ENCODE results near the gene UBE2H. TPM values are rescaled to one million over a fixed set of nuclear protein-coding genes. Genes with fewer than 3 reads are reported as not detected.
"Not testable (repeated sequence)": the region's sequence is repeated elsewhere in the genome, so short reads cannot be mapped to it uniquely, and the experiment has no call there.

The UBE2H gene
- total RNA-seq, result 10 to 100 TPM; 24.9 to 45.2 TPM

GRCh38 chr7:129952653-129953560 lies at the start of gene UBE2H:
Gene UBE2H (minus strand): TSS chr7:129952960. CDS start chr7:129952555, 405 bp downstream.
- H3K27me3 Mint-ChIP-seq, result no peaks in the 10 kb centered on the region

DNA sequence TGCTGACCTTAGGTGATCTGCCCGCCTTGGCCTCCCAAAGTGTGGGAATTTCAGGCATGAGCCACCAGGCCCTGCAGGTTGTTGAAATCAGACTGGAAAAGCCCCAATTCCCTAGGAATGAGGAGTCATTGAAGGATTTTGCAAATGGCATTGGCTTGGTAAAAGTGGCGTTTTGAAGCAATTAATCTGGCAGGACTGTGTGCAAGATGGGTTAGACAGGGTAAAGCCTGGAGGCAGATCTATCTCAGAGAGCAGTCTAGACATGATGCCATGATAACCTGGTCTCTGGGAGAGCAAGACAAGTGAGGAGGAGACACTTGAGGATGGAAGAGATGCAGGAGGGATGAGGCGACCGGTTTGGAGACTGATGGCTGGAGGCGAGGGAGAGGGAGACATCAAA lies 45.7 kb upstream of the UBE2H start:
- no peak overlapping the region for H3K27ac Mint-ChIP-seq
- H3K36me3 Mint-ChIP-seq, result no peaks in the 10 kb centered on the region
- H3K27me3 Mint-ChIP-seq, result peaks cover 0 to 2% of the 10 kb centered on the region in 2 donors
- DNase-seq (ENCODE audit: low spot score) (no peak), ATAC-seq (no peak)
- no peaks in the 10 kb centered on the region for H3K9me3 Mint-ChIP-seq
- no peak overlapping the region for H3K4me3 Mint-ChIP-seq
- no peaks in the 10 kb centered on the region for H3K4me1 Mint-ChIP-seq (ENCODE audit: low read depth in 2 of 2)

More at GRCh38 chr7:129952653-129953560, at the start of gene UBE2H:
- no peak within 1 kb of the TSS for H3K4me3 Mint-ChIP-seq
- H3K27ac Mint-ChIP-seq, result no peak within 1 kb of the TSS
- peaks cover 10% of the 10 kb centered on the region for H3K36me3 Mint-ChIP-seq
- DNase-seq (ENCODE audit: low spot score), result peak; percentile 92
- peaks cover 8 to 11% of the 10 kb centered on the region in 2 donors for H3K4me1 Mint-ChIP-seq (ENCODE audit: low read depth in 2 of 2)
- ATAC-seq, result peak; percentile 91 to 94
- H3K9me3 Mint-ChIP-seq, result no peaks in the 10 kb centered on the region

DNA sequence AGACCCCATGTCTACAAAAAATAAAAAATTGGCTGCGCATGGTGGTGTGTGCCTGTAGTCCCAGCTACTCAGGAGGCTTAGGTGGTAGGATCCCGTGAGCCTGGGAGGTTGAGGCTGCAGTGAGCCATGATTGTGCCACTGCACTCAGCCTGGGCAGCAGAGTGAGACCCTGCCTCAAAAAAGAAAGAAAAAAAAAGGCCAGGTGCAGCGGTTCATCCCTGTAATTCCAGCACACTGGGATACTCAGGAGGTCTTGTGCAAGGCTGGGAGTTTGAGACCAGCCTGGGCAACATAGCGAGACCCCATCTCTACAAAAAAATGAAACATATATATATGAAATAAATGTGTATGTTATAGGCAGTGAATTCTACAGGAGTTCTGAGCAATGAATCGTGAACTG lies 44.5 kb upstream of the UBE2H start:
- no peak overlapping the region for H3K4me3 Mint-ChIP-seq
- H3K36me3 Mint-ChIP-seq, result no peaks in the 10 kb centered on the region
- H3K9me3 Mint-ChIP-seq, result no peaks in the 10 kb centered on the region
- no peak overlapping the region for H3K27ac Mint-ChIP-seq
- no peaks in the 10 kb centered on the region for H3K4me1 Mint-ChIP-seq (ENCODE audit: low read depth in 2 of 2)
- H3K27me3 Mint-ChIP-seq, result peaks cover 0 to 2% of the 10 kb centered on the region in 2 donors
- ATAC-seq (no peak), DNase-seq (ENCODE audit: low spot score) (no peak)

DNA sequence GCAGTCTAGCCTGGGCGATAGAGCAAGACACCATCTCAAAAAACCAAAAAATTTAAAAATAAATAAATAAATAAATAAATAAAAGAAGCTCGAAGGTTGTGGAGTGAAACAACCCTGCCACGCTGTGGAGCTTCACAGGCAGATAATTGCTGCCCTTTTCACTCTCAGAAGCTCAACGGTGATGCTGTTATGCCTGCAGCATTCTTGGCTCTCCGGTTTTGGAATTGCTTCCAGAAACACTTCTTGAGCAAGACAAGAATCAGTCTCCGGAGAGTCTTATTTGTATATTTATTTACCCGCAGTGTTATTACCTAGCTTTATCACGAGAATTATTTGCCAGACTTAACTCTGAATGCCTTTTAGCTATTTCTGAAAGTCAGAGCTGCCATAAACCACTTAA lies 40.5 kb upstream of the UBE2H start:
- Mint-ChIP-seq H3K4me1 (ENCODE audit: low read depth in 2 of 2) (no peaks in the 10 kb centered on the region), H3K27ac (no peak overlapping the region), H3K36me3 (no peaks in the 10 kb centered on the region), H3K27me3 (no peaks in the 10 kb centered on the region), H3K9me3 (no peaks in the 10 kb centered on the region), H3K4me3 (no peak overlapping the region)
- no peak for DNase-seq (ENCODE audit: low spot score)
- ATAC-seq, result no peak

- Mint-ChIP-seq H3K4me1 (ENCODE audit: low read depth in 2 of 2) (no peaks in the 10 kb centered on the region), H3K27ac (no peak overlapping the region), H3K9me3 (no peaks in the 10 kb centered on the region), H3K4me3 (no peak overlapping the region), H3K27me3 (no peaks in the 10 kb centered on the region), H3K36me3 (no peaks in the 10 kb centered on the region)
- ATAC-seq (no peak), DNase-seq (ENCODE audit: low spot score) (no peak)
Measured at GRCh38 chr7:129990403-129991192, 37.8 kb upstream of the UBE2H start.

DNA sequence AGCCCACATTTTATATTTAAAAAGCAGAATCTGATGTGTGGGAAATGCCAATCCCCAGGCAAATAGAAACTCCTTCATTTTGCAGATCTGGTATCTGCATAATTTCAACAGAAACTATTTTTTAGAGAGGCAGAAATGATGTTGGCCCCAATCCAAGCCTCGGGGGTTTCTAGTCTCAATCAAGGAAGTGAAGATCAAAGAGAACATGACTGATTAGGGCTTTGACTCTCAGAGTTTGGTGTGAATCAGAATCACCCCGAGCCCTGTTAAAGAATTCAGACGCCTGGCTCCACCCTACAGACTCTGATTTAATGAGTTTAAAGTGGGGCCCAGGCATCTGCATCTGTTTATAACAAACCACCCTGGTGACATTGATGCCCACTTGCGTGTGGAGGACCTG lies 36.7 kb upstream of the UBE2H start:
- Mint-ChIP-seq H3K4me3 (no peak overlapping the region), H3K27ac (no peak overlapping the region), H3K4me1 (ENCODE audit: low read depth in 2 of 2) (no peaks in the 10 kb centered on the region), H3K27me3 (no peaks in the 10 kb centered on the region), H3K9me3 (no peaks in the 10 kb centered on the region), H3K36me3 (no peaks in the 10 kb centered on the region)
- no peak for ATAC-seq
- no peak for DNase-seq (ENCODE audit: low spot score)

GRCh38 chr7:129986600-129986999 lies 33.8 kb upstream of the UBE2H start:
- H3K9me3 Mint-ChIP-seq, result no peaks in the 10 kb centered on the region
- peaks cover 10 to 15% of the 10 kb centered on the region in 2 donors for H3K27me3 Mint-ChIP-seq
- no peak overlapping the region for H3K27ac Mint-ChIP-seq
- ATAC-seq (no peak), DNase-seq (ENCODE audit: low spot score) (no peak)
- H3K4me1 Mint-ChIP-seq (ENCODE audit: low read depth in 2 of 2), result no peaks in the 10 kb centered on the region
- no peak overlapping the region for H3K4me3 Mint-ChIP-seq
- no peaks in the 10 kb centered on the region for H3K36me3 Mint-ChIP-seq

GRCh38 chr7:129980667-129981066 lies 27.9 kb upstream of the UBE2H start:
- Mint-ChIP-seq H3K36me3 (no peaks in the 10 kb centered on the region), H3K27ac (no peak overlapping the region), H3K27me3 (peaks cover 10 to 15% of the 10 kb centered on the region in 2 donors), H3K9me3 (no peaks in the 10 kb centered on the region), H3K4me3 (no peak overlapping the region), H3K4me1 (ENCODE audit: low read depth in 2 of 2) (no peaks in the 10 kb centered on the region)
- DNase-seq (ENCODE audit: low spot score) (no peak), ATAC-seq (no peak)

GRCh38 chr7:129975309-129975708 lies 22.5 kb upstream of the UBE2H start:
- no peak overlapping the region for H3K4me3 Mint-ChIP-seq
- no peaks in the 10 kb centered on the region for H3K4me1 Mint-ChIP-seq (ENCODE audit: low read depth in 2 of 2)
- H3K27me3 Mint-ChIP-seq, result no peaks in the 10 kb centered on the region
- H3K9me3 Mint-ChIP-seq, result no peaks in the 10 kb centered on the region
- no peak for ATAC-seq
- no peaks in the 10 kb centered on the region for H3K36me3 Mint-ChIP-seq
- H3K27ac Mint-ChIP-seq, result no peak overlapping the region
- no peak for DNase-seq (ENCODE audit: low spot score)

DNA sequence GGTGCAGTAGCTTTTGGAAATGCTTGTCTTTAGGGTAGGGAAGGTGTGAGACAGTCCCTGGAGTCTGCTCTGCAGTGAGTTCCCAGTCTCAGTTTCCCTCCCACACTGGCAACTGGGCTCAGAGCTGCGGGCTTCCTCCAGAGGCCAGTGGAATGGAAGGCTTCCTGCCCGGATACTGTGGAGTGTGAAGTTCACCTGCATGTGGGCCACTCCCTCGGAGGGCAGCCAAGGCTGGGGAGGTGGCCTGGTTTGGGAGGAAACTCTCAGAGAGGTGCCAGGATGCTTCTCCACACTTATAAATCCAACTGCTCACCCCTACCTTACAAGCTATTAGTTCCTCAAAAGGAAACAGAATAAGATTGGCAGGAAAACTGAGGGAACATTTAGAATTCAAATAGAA lies 18.1 kb upstream of the UBE2H start:
- Mint-ChIP-seq H3K4me1 (ENCODE audit: low read depth in 2 of 2) (no peaks in the 10 kb centered on the region), H3K27me3 (no peaks in the 10 kb centered on the region), H3K4me3 (no peak overlapping the region), H3K9me3 (no peaks in the 10 kb centered on the region), H3K36me3 (no peaks in the 10 kb centered on the region), H3K27ac (no peak overlapping the region)
- DNase-seq (ENCODE audit: low spot score), result no peak
- no peak for ATAC-seq

- H3K27me3 Mint-ChIP-seq, result no peaks in the 10 kb centered on the region
- ATAC-seq (no peak), DNase-seq (ENCODE audit: low spot score) (no peak)
- no peak overlapping the region for H3K4me3 Mint-ChIP-seq
- H3K4me1 Mint-ChIP-seq (ENCODE audit: low read depth in 2 of 2), result no peaks in the 10 kb centered on the region
- no peaks in the 10 kb centered on the region for H3K9me3 Mint-ChIP-seq
- no peak overlapping the region for H3K27ac Mint-ChIP-seq
- no peaks in the 10 kb centered on the region for H3K36me3 Mint-ChIP-seq
Measured at GRCh38 chr7:129969881-129970446, 17.2 kb upstream of the UBE2H start.

DNA sequence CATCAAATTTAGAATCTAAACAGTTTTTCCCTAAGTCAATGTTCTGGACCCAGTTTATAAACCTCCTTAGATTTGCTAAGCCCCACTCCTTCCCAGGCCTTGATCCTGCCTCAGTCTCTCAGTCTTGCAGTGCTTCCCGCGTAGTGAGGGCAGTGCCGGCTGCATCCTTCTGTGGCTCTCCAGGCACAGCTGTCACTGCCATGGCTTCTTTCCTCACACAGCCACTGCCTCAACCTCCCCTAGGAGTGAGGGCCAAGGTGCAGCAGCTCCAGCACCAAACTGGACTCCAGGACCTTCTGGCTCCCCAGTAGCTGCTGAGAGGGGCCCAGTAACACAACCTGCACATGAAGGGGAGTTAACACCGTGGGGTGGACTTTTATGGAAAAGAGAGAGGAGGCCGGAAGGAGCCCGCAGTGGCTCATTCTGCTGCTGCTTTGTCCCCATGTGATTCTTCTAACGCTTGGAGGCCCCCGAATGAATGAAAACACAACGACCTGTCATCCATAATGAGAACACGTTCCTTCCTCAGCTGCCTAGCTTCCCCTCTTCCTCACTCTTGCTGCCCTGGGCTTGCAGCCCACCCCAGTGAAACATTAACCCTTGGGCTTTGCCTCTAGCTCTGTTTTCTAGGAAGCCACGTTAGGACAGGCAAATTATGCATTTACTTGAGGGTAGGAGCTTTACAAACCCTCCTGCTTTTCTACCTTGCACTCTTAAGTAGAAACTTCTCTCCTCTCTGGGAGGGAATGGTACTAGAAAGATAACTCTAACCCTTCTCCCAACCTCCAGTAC lies 16.0 kb upstream of the UBE2H start:
- Mint-ChIP-seq H3K27ac (no peak overlapping the region), H3K4me3 (no peak overlapping the region), H3K9me3 (no peaks in the 10 kb centered on the region), H3K4me1 (ENCODE audit: low read depth in 2 of 2) (no peaks in the 10 kb centered on the region), H3K36me3 (no peaks in the 10 kb centered on the region), H3K27me3 (no peaks in the 10 kb centered on the region)
- no peak for ATAC-seq
- no peak for DNase-seq (ENCODE audit: low spot score)

- not testable (repeated sequence) for H3K27ac Mint-ChIP-seq; H3K9me3 Mint-ChIP-seq; H3K4me3 Mint-ChIP-seq; H3K36me3 Mint-ChIP-seq; DNase-seq (ENCODE audit: low spot score); H3K4me1 Mint-ChIP-seq (ENCODE audit: low read depth in 2 of 2); ATAC-seq
- H3K27me3 Mint-ChIP-seq, result peaks cover 6 to 11% of the 10 kb centered on the region in 2 donors
Measured at GRCh38 chr7:129960204-129960475, 7.4 kb upstream of the UBE2H start.
